HG02798 (cell line): Measurements from ENCODE around the gene NPIPA3.
"Not testable (repeated sequence)": the region's sequence is repeated elsewhere in the genome, so short reads cannot be mapped to it uniquely, and the experiment has no call there.

Experiments used
- ATAC-seq: cut with Tn5 transposase; IDR thresholded peaks from one replicate; pipeline ENCODE4 v1.9.1; 2021; ENCODE audit warnings: mild to moderate bottlenecking; ENCODE audit not compliant: unreplicated experiment, poor library complexity

NPIPA3 gene

DNA sequence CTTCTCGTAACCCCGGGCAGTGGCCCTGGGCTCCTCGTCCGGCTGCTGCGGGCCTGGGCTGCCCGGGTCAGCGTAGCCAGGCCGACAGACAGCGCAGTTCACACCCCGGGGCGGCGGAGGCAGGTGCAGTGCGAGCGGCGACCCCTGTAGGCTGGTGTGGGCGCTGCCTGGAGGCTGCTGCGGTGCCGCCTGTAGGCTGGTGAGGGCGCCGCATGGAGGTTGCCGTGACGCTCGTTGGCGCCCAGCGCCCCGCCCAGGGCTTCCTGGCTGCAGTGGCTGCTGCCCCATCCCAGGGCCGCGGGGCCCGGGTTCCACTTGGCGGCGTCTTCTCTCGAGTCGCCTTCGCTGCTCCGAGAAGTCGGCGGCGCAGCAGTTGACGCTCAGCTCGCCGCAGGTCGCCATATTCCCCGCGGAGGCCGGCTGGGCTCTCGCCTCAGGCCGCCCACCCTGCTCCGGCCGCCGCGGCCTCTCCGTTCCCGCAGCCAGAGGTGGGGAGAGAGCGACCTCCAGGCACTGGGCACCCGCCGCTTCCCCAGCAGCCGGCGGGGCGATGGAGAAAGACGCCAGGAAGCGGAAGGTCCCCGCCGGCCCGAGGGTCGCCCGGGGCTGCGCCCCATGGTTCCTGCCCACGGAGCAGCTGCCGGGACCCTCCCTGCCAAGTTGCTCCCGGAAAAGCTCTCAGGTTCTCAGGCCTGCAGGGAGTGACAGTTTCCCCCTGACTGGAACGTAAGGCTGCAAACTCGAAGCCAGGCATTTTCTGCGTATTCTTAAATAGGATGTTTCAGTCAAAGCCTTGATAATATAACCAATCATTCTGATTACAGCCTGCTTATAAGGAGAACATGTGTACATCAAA lies at the start of gene NPIPA3:
TSS of gene NPIPA3 (plus strand) at position 256 of the 856 bp plus-strand sequence. CDS start 5,533 bp downstream, outside the sequence.
- ATAC-seq: peak; percentile 99

- ATAC-seq: peak; percentile 68
Observed at GRCh38 chr16:14658063-14658462, 45.1 kb upstream of the NPIPA3 start.

DNA sequence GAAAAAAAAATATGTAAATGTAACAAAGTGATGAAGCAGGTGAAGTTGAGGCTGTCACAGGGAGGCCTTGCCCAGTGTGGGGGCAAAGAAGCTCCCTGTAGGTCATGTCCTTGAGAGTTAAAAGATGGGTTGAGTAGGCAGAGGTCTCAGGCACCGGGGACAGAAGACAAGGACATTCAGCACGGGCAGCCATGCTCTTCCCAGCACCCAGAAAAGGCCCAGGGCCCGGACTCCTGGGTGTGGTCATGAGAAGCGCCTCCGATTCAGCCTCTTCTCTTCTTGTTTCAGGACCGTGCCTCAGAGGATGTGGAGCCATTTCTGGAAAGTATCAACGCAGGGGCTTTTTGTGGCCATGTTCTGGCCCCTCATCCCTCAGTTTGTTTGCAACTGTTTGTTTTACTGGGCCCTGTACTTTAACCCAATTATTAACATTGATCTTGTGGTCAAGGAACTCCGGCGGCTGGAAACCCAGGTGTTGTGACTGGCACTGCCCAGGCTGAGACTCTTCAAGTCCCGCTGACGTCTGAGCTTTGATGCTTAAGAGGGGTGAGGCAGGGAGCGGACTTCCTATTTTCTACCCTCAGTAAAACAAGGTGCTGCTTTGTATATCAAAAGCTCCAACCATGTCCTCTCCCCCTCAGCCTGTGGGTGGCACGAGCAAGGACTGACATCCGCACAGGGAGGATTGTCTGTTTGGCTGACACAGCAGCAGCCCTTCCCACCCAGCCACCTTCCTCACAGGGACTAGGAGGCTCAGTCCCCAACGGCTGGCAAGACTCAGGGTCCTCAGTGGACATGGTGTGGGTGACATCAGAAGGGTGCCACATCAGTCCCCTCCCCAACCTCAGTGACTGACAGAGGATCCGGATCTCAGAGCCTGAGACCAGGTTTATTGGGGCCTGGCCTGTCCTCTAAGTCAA lies 35.6 kb upstream of the NPIPA3 start:
- ATAC-seq: no peak

DNA sequence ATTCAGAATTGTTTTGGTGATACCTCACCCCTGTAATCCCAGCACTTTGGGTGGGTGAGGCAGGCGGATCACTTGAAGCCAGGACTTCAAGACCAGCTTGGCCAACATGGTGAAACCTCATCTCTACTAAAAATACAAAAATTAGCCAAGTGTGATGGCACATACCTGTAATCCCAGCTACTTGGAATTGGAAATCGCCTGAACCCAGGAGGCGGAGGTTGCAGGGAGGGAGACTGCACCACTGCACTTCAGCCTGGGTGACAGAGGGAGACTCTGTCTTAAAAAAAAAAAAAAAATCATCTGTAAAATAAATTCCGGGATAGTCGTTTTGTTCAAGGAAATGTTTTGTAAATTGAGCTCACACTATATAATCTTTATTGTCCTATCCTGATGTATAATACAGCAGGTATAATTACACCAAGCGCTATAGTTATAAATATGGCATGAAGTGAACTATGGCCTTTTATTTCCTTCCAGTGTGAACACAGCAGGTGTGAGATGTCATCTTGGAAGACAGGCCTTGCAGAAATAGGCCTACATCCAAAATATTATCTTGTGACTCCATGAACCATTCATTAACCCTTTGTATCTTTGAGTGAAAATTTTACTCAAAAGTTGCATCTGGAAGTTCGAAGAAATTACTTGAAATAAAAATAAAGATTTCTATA lies 34.5 kb upstream of the NPIPA3 start:
- ATAC-seq: no peak

DNA sequence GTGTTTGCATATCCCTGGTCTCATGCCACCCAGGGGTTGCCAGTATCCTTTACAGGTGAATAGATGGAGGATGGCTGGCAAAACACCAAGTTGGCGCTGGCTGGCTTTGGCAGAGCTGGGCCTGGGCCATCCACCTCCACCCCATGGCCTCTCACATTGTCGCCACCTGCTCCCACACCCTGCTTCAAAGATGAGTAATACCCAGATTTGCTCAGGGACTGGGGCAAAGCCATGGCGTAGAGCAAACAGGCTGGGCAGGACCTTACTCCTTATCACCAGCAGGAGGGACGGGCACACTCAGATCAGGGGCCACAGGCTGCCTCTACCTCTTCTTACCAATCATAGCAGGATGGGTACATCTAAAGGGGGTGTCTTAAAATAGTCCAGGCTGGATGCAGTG lies 33.4 kb upstream of the NPIPA3 start:
- no peak for ATAC-seq

- ATAC-seq: peak; percentile 72
Observed at GRCh38 chr16:14672403-14672971, 30.7 kb upstream of the NPIPA3 start.

- no peak for ATAC-seq
Observed at GRCh38 chr16:14676633-14677032, 26.6 kb upstream of the NPIPA3 start.

DNA sequence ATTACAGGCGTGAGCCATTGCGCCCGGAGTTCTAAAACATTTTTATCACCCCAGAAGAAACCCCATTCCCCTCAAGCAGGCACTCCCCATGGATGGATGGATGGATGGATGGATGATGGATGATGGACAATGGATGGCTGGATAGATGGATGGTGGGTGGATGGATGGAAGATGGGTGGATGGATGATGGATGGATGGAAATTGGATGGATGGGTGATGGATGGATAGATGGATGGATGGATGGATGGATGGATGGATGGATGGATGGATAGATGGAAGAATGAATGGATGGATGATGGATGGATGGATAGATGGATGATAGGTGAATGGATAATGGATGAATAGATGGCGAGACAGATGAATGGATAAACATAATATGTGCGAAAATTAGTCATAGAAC lies 25.6 kb upstream of the NPIPA3 start:
- ATAC-seq: no peak

DNA sequence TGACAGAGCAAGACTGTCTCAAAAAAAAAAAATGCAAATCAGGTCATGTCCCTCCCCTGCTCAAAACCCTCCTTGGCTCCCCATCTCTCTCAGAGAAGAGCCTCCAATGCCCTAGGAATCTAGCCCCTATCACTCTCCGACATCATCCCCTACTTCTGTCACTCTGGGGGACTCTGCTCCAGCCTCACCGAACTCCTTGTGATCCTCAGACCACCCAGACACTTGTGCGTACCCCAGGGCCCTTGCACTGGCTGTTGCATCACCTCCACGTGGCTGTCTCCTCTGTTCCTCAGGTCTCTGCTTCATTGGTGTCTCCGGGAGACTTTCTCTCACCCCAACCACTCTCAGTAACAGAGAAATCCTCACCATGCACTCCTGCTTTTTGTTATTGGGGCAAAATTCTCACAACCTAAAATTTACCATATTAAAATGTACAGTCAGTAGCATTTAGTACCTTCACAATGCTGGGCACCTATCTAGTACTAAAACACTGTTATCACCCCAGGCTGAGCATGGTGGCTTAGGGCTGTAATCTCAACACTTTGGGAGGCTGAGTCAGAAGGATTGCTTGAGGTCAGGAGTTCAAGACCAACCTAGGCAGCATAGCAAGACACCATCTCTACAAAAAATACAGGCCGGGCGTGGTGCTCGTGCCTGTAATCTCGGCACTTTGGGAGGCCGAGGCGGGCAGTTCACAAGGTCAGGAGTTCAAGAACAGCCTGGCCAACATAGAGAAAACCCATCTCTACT lies 24.3 kb upstream of the NPIPA3 start:
- ATAC-seq: no peak

DNA sequence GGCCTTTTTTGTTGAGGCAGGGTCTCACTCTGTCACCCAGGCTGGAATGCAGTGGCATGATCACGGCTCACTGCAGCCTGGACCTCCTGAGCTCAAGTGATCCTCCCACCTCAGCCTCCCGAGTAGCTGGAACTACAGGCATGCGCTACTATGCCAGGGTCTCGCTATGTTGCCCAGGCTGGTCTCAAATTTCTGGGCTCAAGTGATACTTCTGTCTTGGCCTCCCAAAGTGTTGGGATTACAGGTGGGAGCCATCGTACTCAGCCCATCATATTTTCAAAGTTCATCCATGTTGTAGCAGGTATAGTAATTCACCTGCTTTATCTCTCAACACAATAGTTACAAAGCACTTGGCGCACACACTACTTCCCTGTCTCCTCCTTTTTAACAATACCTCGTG lies 22.8 kb upstream of the NPIPA3 start:
- ATAC-seq: not testable (repeated sequence)

DNA sequence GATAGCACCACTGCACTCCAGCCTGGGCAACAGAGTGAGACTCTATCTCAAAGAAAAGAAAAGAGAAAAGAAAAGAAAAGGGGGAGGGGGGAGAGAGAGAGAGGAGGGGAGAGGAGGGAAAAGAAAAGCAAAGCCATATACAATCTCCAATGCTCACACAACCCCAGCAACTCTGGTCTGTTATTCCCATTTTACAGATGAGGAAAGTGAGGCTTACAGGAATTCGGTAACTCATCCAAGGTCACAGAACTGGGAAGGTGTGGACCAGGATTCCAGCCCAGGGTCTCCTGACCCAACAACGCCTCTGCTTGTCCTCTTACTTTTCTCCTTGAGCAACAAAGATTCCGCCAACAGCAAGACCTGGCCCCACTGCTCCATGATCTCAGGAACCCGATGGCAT lies 22.1 kb upstream of the NPIPA3 start:
- no peak for ATAC-seq

GRCh38 chr16:14682121-14682520 lies 21.1 kb upstream of the NPIPA3 start:
- ATAC-seq: no peak

DNA sequence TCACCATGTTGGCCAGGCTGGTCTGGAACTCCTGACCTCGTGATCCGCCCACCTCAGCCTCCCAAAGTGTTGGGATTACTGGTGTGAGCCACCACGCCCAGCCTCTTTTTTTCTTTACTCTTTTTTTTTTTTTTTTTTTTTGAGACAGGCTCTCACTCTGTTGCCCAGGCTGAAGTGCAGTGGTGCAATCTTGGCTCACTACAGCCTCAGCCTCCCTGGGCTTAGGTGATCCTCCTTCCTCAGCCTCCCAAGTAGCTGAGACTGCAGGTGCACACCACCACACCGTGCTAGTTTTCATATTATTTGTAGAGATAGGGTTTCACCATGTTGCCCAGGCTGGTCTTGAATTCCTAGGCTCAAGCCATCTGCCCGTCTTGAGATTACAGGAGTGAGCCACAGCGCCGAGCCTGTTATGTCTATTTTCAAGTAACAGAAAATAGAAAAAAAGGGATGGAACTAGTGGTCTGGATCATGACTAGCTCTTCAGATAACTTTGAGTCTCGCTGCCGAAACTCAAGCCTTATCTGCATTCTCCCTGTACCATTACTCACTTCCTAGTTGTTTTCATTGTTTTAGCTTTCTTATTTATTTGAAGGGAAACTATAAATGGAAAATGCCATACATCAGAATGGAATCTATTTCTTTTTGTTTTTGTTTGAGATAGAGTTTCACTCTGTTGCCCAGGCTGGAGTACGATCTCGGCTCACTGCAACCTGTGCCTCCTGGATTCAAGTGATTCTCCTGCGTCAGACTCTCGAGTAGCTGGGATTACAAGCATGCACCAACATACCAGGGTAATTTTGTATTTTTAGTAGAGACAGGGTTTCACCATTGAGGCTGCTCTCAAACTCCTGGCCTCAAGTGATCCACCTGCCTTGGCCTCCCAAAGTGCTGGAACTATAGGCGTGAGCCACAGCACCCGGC lies 17.1 kb upstream of the NPIPA3 start:
- ATAC-seq: not testable (repeated sequence)

- not testable (repeated sequence) for ATAC-seq
Observed at GRCh38 chr16:14694129-14694528, 9.1 kb upstream of the NPIPA3 start, which contains the start of gene PLA2G10. TSS of gene PLA2G10 (minus strand) at chr16:14694308. CDS start at chr16:14694229, 79 bp downstream.

GRCh38 chr16:14701859-14702258 lies 1.4 kb upstream of the NPIPA3 start:
- ATAC-seq: not testable (repeated sequence)

DNA sequence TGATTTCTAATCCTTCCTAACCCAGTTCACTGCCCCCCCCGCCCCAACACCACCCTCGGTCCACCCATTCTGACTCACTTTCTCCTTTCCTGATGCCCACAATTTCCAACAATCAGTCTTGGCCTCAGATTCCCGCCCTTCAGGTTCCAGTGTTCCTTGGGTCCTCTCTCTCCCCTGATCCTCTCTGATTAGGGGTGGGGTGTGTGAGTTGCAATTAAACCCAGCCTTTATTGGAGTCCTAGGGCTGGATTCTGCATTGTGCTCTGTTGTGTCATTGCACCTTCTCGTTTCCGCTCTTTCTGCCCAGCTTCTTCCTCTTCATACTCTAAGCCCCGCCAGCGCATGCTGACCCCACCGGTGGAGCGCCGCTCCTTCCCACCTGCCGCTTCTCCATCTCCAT lies 539 bp upstream of the NPIPA3 start:
- ATAC-seq: not testable (repeated sequence)

GRCh38 chr16:14733233-14733632 lies 30.0 kb downstream of the NPIPA3 start:
- not testable (repeated sequence) for ATAC-seq

- ATAC-seq: not testable (repeated sequence)
Observed at GRCh38 chr16:14740832-14741385, 37.7 kb downstream of the NPIPA3 start.
